SK-N-SH treated with all-trans-retinoic acid at 6 μM for 48 hours (cell line): ENCODE data around the gene ZNF599.

Experiments
- ATAC-seq: fragments of 200-7000 bp; cut with Tn5 transposase; 3 replicates; pipeline ENCODE4 v1.9.1; 2020; ENCODE audit warnings: mild to moderate bottlenecking, moderate library complexity
- ARNTL ChIP-seq: fragments of 450-650 bp; formaldehyde crosslinking; IDR thresholded peaks from 2 replicates; pipeline ENCODE4 v1.5.0; 2020; ENCODE audit warnings: low read depth, mild to moderate bottlenecking, moderate library complexity, borderline replicate concordance
- BACH2 ChIP-seq: fragments of 250-450 bp; sonication (Bioruptor Pico); IDR thresholded peaks from 2 replicates; pipeline ENCODE4 v1.9.0; 2021; ENCODE audit warnings: mild to moderate bottlenecking, borderline replicate concordance
- CSDC2 ChIP-seq: fragments of 250-450 bp; sonication (Bioruptor Pico); IDR thresholded peaks from 2 replicates; pipeline ENCODE4 v1.5.0; 2020; ENCODE audit warnings: mild to moderate bottlenecking, moderate library complexity
- ESRRG ChIP-seq: fragments of 250-450 bp; sonication (Bioruptor Pico); IDR thresholded peaks from 2 replicates; pipeline ENCODE4 v1.6.1; 2021; ENCODE audit warnings: mild to moderate bottlenecking
- GLIS3 ChIP-seq: fragments of 250-450 bp; sonication (Bioruptor Pico); IDR thresholded peaks from 2 replicates; pipeline ENCODE4 v1.5.0; 2020; ENCODE audit warnings: mild to moderate bottlenecking, moderate library complexity
- ISL1 ChIP-seq: fragments of 250-450 bp; sonication (Bioruptor Pico); IDR thresholded peaks from 2 replicates; pipeline ENCODE4 v2.1.2; 2022; ENCODE audit warnings: mild to moderate bottlenecking, moderate library complexity
- PATZ1 ChIP-seq: fragments of 250-450 bp; sonication (Bioruptor Pico); IDR thresholded peaks from 2 replicates; pipeline ENCODE4 v1.8.0; 2020; ENCODE audit warnings: mild to moderate bottlenecking, moderate library complexity, borderline replicate concordance
- POU6F1 ChIP-seq: fragments of 250-450 bp; sonication (Bioruptor Pico); IDR thresholded peaks from 2 replicates; pipeline ENCODE4 v1.8.0; 2021; ENCODE audit warnings: low read depth, mild to moderate bottlenecking, moderate library complexity, borderline replicate concordance
- PPARA ChIP-seq: fragments of 250-450 bp; sonication (Bioruptor Pico); IDR thresholded peaks from 2 replicates; pipeline ENCODE4 v1.5.0; 2020; ENCODE audit warnings: mild to moderate bottlenecking, borderline replicate concordance
- RARB ChIP-seq: fragments of 250-450 bp; sonication (Bioruptor Pico); IDR thresholded peaks from 2 replicates; pipeline ENCODE4 v1.8.0; 2021; ENCODE audit warnings: mild to moderate bottlenecking, moderate library complexity
- SNAI2 ChIP-seq: fragments of 250-450 bp; sonication (Bioruptor Pico); IDR thresholded peaks from 2 replicates; pipeline ENCODE4 v1.5.0; 2020; ENCODE audit warnings: mild to moderate bottlenecking, moderate library complexity
- TCF4 ChIP-seq: fragments of 250-450 bp; sonication (Bioruptor Pico); IDR thresholded peaks from 2 replicates; pipeline ENCODE4 v1.8.0; 2021; ENCODE audit warnings: mild to moderate bottlenecking, moderate library complexity, borderline replicate concordance
- TOX ChIP-seq: fragments of 250-450 bp; sonication (Bioruptor Pico); IDR thresholded peaks from 2 replicates; pipeline ENCODE4 v1.8.0; 2021; ENCODE audit warnings: mild to moderate bottlenecking, moderate library complexity, borderline replicate concordance
- ZC3H10 ChIP-seq: fragments of 250-450 bp; sonication (Bioruptor Pico); IDR thresholded peaks from 2 replicates; pipeline ENCODE4 v1.5.1; 2021; ENCODE audit warnings: mild to moderate bottlenecking, moderate library complexity
- ZFP3 ChIP-seq: fragments of 250-450 bp; sonication (Bioruptor Pico); IDR thresholded peaks from 2 replicates; pipeline ENCODE4 v1.5.0; 2020; ENCODE audit warnings: mild to moderate bottlenecking, moderate library complexity
- ZFP30 ChIP-seq: fragments of 450-650 bp; formaldehyde crosslinking; IDR thresholded peaks from 2 replicates; pipeline ENCODE4 v1.5.0; 2022; ENCODE audit warnings: mild to moderate bottlenecking, moderate library complexity
- ZNF565 ChIP-seq: fragments of 450-650 bp; formaldehyde crosslinking; conservative IDR thresholded peaks from 2 replicates; pipeline ENCODE4 v1.5.0; 2020; ENCODE audit warnings: low read depth, mild to moderate bottlenecking, moderate library complexity
- ZNF70 ChIP-seq: fragments of 450-650 bp; formaldehyde crosslinking; IDR thresholded peaks from 2 replicates; pipeline ENCODE4 v1.5.0; 2020; ENCODE audit warnings: mild to moderate bottlenecking, moderate library complexity
- TF ChIP-seq, protein P1 (sequence below): fragments of 250-450 bp; sonication (Bioruptor Pico); IDR thresholded peaks from 2 replicates; pipeline ENCODE4 v1.5.1; 2021; ENCODE audit warnings: mild to moderate bottlenecking, moderate library complexity
- TF ChIP-seq, protein P2 (sequence below): fragments of 250-450 bp; sonication (Bioruptor Pico); IDR thresholded peaks from 2 replicates; pipeline ENCODE4 v1.5.0; 2020; ENCODE audit warnings: mild to moderate bottlenecking, moderate library complexity

The ZNF599 gene

DNA sequence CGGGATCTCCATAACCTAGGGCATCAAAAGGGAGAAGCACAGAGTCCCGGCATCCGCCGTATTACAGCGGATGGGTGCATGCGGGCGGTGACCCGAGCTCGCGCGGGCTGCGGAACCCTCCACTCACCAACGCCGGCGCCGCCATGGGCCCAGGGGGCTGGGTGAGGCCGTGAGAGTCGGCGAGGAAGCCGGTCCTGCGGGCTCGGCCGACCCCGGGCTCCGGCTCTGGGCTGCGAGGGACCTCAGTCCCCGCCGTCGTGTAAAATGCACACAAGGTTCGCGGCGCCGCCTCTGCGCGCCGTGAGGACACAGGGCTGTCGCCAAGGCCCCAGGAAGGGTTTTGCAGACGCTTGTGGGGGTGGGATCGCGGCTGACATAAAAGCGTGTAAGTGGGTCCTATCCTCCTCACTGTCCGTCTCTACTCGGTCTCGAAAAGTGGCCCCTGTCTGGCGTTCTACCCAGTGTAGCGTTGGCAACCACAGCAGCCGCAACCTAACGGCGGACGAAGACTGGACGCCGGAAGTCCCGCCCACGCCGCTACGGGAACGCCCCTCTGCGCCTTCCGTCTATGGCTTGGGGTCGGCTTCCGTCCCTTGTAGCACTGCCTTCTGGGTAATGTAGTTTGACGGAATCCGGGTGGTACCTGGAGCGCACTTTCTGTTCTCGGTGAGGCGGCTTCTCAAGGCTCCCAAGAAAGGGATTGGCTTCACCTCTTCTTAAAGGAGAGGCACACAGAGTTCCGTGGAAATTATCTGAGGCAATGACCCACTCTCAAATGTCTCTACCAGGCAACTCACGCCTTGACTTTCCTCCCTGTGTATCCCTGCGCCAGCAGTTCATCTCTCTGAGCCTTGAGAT is at the start of gene ZNF599:
ZNF599 (minus strand) TSS at position 519 of the 858 bp plus-strand sequence; CDS start at position 145, 374 bp downstream.
- peak; percentile 100 for ATAC-seq

DNA sequence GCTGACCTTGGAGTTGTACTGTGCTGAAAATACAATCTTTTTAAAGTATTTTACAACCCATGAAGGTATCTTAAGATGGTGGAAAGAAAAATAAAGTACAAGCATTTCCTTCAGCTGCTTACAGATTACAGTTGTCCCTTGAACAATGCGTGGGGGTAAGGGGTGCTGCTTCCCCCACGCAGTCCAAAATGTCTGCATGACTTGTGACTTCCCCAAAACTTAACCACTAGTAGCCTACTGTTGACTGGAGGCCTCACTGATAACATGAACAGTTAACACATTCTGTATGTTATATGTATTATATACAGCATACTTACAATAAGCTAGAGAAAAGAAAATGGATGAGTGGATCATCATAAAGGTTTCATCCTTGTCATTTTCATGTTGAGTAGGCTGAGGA is 45.3 kb upstream of the ZNF599 start:
- no peak for TF ChIP-seq PATZ1 (CRISPR knock-in tag)
- TF ChIP-seq SNAI2 = no peak
- no peak for TF ChIP-seq ZNF565
- ATAC-seq = no peak

More for the DNA sequence above, at the start of gene ZNF599:
- no peak for TF ChIP-seq BACH2 (CRISPR knock-in tag)
- no peak for TF ChIP-seq ZFP3 (CRISPR knock-in tag)
- no peak for TF ChIP-seq ISL1 (CRISPR knock-in tag)

DNA sequence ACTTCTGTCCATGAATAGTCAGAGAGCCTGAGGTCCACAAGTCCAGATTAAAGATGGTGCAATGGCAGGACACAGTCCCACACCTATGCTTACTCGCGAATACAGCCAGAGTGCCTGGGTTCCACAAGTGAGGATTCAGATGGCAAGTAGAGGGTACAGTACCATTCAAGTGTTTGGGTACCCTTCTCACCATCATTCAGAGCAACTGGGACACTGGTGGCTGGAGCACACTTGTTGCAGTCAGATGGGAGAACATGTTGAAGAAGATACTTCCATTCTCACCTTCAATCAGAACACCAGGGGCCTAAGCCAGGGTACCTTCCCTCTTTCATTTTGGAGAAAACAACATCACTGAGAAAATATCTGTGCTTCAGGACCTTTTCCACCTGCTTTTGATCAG is 43.7 kb upstream of the ZNF599 start:
- no peak for ATAC-seq
- TF ChIP-seq TCF4 (no peak), PATZ1 (CRISPR knock-in tag) (no peak), ZFP30 (CRISPR knock-in tag) (no peak)

DNA sequence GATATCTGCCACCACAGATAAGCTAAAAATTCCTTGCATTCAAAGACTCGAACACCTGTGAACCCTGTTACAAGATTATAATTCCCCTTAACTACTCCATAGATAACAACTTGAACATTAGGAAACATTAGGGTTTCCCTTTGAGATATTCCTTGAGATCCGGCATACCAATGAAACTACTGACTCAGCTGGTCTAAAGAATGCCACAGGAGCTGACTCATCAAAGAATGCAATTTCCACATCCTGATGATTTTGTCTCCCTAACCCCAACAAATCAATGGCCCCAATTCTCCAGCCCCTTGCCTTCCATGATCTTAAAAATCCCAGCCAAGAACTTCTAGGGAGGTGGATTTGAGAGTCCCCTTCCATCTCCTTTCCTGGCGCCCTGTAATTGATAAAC is 35.6 kb upstream of the ZNF599 start:
- no peak for ATAC-seq

More for the DNA sequence above, 35.6 kb upstream of the ZNF599 start:
- TF ChIP-seq PATZ1 (CRISPR knock-in tag) = no peak
- TF ChIP-seq ARNTL = no peak
- TF ChIP-seq PPARA = no peak
- TF ChIP-seq TOX (CRISPR knock-in tag) = no peak
- TF ChIP-seq POU6F1 = no peak
- TF ChIP-seq CSDC2 (CRISPR knock-in tag) = no peak
- TF ChIP-seq ZC3H10 (CRISPR knock-in tag) = no peak
- TF ChIP-seq, protein P1, sequence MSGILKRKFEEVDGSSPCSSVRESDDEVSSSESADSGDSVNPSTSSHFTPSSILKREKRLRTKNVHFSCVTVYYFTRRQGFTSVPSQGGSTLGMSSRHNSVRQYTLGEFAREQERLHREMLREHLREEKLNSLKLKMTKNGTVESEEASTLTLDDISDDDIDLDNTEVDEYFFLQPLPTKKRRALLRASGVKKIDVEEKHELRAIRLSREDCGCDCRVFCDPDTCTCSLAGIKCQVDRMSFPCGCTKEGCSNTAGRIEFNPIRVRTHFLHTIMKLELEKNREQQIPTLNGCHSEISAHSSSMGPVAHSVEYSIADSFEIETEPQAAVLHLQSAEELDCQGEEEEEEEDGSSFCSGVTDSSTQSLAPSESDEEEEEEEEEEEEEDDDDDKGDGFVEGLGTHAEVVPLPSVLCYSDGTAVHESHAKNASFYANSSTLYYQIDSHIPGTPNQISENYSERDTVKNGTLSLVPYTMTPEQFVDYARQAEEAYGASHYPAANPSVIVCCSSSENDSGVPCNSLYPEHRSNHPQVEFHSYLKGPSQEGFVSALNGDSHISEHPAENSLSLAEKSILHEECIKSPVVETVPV (CRISPR knock-in tag) = no peak
- TF ChIP-seq GLIS3 (CRISPR knock-in tag) = no peak
- no peak for TF ChIP-seq ZFP3 (CRISPR knock-in tag)
- TF ChIP-seq, protein P2, sequence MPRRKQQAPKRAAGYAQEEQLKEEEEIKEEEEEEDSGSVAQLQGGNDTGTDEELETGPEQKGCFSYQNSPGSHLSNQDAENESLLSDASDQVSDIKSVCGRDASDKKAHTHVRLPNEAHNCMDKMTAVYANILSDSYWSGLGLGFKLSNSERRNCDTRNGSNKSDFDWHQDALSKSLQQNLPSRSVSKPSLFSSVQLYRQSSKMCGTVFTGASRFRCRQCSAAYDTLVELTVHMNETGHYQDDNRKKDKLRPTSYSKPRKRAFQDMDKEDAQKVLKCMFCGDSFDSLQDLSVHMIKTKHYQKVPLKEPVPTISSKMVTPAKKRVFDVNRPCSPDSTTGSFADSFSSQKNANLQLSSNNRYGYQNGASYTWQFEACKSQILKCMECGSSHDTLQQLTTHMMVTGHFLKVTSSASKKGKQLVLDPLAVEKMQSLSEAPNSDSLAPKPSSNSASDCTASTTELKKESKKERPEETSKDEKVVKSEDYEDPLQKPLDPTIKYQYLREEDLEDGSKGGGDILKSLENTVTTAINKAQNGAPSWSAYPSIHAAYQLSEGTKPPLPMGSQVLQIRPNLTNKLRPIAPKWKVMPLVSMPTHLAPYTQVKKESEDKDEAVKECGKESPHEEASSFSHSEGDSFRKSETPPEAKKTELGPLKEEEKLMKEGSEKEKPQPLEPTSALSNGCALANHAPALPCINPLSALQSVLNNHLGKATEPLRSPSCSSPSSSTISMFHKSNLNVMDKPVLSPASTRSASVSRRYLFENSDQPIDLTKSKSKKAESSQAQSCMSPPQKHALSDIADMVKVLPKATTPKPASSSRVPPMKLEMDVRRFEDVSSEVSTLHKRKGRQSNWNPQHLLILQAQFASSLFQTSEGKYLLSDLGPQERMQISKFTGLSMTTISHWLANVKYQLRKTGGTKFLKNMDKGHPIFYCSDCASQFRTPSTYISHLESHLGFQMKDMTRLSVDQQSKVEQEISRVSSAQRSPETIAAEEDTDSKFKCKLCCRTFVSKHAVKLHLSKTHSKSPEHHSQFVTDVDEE = no peak
- TF ChIP-seq ZNF70 = no peak
- no peak for TF ChIP-seq ESRRG (CRISPR knock-in tag)
- no peak for TF ChIP-seq SNAI2
- no peak for TF ChIP-seq ISL1 (CRISPR knock-in tag)
- no peak for TF ChIP-seq BACH2 (CRISPR knock-in tag)
- no peak for TF ChIP-seq RARB
